HG02938 (cell line): Measurements from ENCODE around the gene HSFX4.
"Not testable (repeated sequence)": the region's sequence is repeated elsewhere in the genome, so short reads cannot be mapped to it uniquely, and the experiment has no call there.

Experiments used
- ATAC-seq: cut with Tn5 transposase; IDR thresholded peaks from one replicate; pipeline ENCODE4 v1.9.1; 2021; ENCODE audit warnings: mild to moderate bottlenecking, moderate library complexity; ENCODE audit not compliant: unreplicated experiment

The HSFX4 gene

DNA sequence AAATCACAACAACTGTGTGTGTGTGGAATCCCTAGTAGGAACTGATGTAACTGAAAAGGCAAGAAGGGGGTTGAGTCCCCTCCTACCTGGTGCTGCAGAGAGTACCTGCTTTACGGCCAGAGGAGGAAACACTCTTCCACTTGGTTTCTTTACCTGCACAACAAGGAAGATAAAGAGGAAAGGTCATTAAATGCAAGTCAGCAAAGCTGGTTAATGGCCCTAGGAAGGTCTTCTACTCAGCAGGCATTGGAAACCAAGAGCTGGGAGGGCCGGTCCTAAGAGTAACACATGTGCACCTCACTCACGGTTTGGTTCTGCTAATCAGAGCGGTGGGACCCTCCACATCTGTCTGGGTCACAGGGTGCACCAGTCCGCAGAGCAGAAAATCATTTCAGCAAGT lies 8.0 kb downstream of the HSFX4 start:
- not testable (repeated sequence) for ATAC-seq

DNA sequence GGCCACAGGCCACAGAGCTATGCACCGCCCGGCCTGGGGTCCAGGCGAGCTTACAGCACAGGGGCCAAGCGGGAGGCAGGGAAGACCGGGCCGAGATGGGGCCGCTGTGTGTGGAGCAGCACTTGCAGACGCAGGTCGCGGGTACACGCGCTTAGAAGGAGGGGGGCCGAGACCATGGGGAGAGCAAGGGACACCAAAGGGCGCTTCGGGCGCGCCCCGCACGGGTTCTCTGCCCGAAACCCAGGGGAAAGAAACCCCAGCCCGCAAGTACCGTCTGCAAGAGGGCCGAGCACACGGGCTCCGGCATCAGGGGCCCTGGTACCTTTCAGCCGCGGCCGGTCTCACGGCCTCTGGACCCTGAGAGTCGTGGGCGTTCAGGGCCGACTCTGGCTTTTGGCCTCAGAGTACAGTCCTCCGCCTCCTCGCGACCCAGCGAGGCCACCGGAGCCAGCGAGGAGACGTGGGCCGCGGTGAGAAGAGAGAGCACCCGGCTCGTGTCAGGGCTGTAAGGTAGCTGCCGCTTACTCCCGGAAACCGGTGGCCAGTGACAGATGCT lies 8.6 kb downstream of the HSFX4 start:
- ATAC-seq, result peak; percentile 2

GRCh38 chrX:149938427-149938880 lies 9.1 kb downstream of the HSFX4 start, which contains the start of gene EOLA2:
EOLA2 (minus strand) TSS chrX:149938491; CDS start chrX:149933874, 4,617 bp downstream.
- peak; percentile 71 for ATAC-seq

GRCh38 chrX:149938881-149939654 lies 9.7 kb downstream of the HSFX4 start:
- no peak for ATAC-seq

DNA sequence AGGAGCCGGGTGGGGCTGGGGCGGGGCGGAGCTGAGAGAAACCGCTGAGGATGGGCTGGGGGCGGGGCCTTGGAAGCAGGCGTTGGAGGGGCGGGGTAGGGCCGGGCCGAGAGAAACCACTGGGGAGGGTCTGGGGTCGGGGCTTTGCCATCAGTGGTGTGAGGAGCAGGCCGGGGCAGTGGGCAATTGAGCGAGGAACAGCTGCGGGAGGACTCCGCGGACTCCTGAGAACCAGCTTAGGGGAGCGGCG lies 10.2 kb downstream of the HSFX4 start:
- ATAC-seq, result peak; percentile 9

- ATAC-seq, result peak; percentile 42
Measured at GRCh38 chrX:149939905-149940673, 10.7 kb downstream of the HSFX4 start.

- ATAC-seq, result not testable (repeated sequence)
Measured at GRCh38 chrX:149940674-149941024, 11.3 kb downstream of the HSFX4 start.

DNA sequence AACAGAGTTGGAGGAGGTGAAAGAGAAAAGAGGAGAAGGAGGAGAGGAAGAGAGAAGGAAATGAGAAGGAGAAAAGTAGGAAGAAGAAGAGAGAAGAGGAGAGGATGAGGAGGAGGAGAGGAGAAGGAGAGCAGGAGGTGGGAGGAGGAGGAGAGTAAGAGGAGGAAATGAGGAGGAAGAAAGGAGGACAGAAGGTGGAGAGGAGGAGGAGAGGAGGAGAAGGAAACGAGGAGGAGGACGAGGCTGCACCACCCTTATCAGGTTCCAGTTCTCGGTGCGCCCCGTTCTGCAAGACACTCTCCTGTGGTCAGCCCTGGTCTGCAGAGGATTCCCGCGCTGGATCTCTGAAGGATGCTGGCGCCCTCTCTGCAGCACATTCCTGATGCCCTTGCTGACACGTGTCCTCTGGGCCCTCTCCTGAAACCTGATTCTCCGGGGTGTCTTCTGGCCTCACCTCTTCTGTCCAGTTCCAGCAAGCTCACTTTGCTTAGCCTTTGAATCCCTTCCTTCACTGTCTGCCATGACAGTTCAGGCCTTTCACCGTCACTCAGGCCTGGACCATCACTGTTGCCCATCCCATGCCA lies 15.8 kb downstream of the HSFX4 start:
- not testable (repeated sequence) for ATAC-seq

- ATAC-seq, result not testable (repeated sequence)
Measured at GRCh38 chrX:149945820-149946219, 16.4 kb downstream of the HSFX4 start.

DNA sequence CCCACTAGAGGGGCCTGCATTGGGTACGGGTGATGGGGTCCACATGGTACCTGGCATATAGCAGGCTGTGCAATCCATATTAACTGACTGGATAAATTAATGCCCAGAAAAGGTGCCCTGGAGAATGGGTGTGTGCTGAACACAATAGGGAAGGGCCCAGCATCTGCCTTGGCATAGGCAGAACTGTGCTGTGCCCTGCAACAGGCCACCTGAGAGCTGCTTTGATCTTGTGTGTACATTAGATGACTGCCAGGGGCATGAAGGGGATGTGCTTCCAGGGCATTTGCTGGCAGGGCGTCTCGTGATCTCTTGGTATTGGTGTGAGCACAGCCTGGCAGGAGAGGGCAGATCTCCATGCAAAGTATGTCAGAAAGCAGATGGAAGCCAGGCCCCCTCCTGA lies 17.6 kb downstream of the HSFX4 start:
- not testable (repeated sequence) for ATAC-seq

- no peak for ATAC-seq
Measured at GRCh38 chrX:149948016-149948415, 18.6 kb downstream of the HSFX4 start.

GRCh38 chrX:149949743-149950436 lies 20.5 kb downstream of the HSFX4 start:
- no peak for ATAC-seq

DNA sequence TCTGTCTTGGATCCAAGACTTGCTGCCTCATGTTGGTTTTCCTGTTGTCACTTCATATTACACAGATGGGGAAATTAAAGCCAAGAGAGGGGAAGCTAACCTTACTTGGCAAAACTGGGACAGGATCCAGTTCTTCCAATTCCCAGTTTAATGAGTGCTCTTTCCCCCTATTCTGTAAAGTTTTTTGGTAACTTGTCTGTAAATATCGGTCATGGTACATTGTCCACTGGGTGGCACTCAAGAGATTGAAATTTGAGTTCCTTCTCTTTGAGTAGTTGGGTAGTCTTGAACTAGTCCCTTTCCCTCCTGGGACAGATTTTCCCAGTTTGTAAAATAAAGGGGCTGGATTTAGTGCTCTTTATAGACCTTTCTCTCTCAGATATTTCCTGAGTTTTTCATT lies 21.3 kb downstream of the HSFX4 start:
- no peak for ATAC-seq

DNA sequence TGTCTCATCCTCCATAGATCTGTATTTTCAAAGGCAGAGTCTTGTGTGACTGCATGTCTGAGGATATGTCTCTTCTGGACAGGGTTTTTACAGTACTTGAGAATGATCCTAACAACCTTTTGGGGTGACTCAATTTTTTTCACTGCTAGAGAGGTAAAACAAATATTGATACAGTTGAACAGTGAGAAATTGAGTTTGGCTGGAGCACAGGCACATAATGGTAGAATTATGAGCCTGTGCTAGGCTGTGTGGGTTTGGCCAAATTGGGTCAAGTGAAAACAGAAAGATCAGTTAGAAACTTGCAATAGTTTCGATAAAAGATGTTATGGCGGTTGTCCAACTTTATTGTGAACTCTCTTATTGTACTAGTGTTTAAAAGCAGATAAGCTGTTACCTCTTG lies 32.2 kb downstream of the HSFX4 start:
- ATAC-seq, result no peak

GRCh38 chrX:149962010-149962409 lies 32.6 kb downstream of the HSFX4 start:
- ATAC-seq, result no peak

DNA sequence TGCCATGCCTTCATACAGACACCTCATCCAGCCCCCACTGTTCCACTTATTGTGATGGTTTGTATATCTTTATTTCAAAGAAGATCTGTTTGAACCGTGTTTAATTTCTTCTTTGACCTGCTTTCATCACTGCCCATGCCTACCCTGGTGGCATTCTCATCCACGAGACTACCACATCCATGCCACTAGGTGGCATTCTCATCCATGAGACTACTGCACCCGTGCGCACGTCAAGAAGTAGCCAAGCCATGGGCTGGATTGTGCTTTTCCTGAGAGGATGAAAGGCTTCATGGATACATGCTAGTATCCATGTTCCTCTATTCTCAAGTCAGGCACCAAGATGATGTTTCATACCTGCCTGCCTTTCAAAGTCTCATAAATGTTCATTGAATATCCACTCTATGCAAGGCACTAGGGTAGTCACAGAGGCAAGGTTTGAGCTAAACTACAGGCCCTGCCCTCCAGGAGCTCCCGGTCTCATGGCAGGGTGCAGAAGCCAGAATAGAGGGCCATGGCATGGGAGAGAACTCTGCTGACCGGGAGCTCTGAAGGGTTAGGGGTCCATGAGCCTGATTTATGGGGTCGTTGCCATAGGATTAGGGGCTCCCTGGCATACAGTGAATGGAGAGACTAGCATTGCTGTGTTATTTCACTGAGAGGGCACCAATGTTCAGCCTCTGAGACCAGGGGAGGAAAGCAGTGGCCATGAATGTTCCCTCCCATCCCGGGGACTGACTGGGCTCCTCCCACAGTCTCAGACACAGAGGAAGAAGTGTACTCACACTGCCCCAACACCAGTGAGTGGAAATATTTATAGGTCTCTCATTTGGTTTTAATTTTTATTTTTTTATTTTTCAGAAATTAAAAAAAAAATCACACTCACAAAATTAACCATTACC lies 33.7 kb downstream of the HSFX4 start:
- peak; percentile 65 for ATAC-seq

- ATAC-seq, result no peak
Measured at GRCh38 chrX:149979126-149979644, 49.8 kb downstream of the HSFX4 start.
